Fibroblast of skin of back (primary cell): ENCODE results near the gene SELL. TPM values are rescaled to one million over a fixed set of nuclear protein-coding genes. Genes with fewer than 3 reads are reported as not detected.
"Not testable (repeated sequence)": the region's sequence is repeated elsewhere in the genome, so short reads cannot be mapped to it uniquely, and the experiment has no call there.

Source experiments
- DNase-seq: peaks from one replicate; pipeline ENCODE4 v3.0.0-alpha.2; 2013
- polyA plus RNA-seq, 2 experiments: library from polyadenylated mRNA; unstranded; fragments of 120-200 nt; gene quantifications; one replicate each; pipeline ENCODE4 v1.2.1, GENCODE V29; 2013; ENCODE audit not compliant: insufficient read length in 2 of 2

Gene SELL
- not detected for polyA plus RNA-seq (2013, experiment 1 of 2; ENCODE audit: insufficient read length)
- not detected for polyA plus RNA-seq (2013, experiment 2 of 2; ENCODE audit: insufficient read length)

DNA sequence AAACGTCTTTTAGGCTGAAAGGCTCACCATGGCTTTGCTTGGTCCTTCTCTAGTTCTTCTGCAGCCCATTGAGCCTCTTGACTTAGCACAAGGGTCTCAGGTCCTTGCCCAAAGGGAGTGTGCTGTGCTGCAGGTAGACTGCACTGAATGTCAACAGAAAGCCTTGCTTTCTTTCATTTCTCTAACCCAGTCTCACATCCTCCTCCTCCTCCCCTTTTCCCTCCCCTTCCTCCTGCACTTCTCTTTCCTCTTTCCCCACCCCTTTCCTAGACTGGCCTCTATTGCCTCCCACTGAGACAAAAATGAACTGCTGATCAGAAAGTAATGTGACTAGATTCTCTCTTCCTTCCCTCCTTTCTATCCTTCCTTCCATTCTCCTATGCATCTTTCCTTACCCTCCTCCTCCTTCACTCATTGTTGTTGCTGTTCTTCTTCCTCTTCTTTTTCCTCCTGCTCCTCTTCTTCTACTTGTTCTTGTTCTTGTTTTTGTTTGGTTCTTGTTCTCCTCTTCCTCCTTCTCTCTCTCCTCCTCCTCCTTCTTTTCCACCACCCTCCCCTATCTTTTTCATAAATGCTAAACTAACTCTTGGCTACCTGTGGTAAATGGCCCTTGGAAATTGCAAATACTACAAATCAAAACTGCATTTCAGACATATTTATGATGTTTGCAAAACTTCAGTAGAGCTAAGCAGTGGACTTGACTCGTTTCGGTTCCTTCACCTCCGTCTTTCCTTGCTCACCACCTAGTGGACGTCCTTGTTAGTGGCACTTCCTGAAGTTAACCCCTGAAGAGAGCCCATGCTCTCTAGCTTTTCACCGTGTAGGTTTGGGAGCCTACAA, at the start of gene SELL:
Gene SELL, minus strand, starts transcription at position 152 of the 840 bp plus-strand sequence. Its CDS starts 122 bp downstream, at position 30.
- peak; percentile 56 for DNase-seq

DNA sequence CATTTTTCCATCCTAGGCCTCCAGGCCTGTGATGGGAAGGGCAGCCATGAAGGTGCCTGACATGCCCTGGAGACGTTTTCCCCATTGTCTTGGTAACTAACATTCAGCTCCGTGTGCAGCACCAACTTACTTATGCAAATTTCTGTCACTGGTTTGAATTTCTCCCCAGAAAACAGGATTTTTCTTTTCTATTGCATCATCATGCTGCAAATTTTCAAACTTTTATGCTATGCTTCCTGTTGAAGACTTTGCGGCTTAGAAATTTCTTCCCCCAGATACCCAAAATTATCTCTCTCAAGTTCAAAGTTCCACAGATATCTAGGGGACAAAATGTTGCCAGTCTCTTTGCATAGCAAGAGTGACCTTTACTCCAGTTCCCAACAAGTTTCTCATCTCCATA, 47.6 kb upstream of the SELL start:
- DNase-seq: no peak

DNA sequence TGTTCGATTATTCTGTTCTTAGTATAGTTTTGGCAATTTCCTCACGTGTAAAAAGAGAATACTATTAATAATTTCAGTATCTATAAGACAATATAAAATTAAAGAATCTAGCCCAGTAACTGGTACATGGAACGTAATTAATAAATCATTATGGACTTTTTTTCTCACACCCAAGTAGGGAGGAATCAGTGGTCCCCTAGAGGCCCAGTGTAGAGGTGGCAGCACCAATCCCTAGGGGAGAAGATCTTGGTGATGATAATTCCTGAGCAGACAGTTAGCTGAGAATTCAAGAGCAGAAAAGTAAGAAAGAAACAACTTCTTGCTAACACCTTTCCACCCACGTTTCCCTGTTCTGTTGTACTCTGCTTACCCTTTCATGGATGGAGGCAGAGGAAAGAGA, 42.1 kb upstream of the SELL start:
- DNase-seq: no peak

GRCh38 chr1:169750041-169750440, 38.6 kb upstream of the SELL start:
- no peak for DNase-seq

- no peak for DNase-seq
Measured at GRCh38 chr1:169746550-169746949, 35.1 kb upstream of the SELL start.

DNA sequence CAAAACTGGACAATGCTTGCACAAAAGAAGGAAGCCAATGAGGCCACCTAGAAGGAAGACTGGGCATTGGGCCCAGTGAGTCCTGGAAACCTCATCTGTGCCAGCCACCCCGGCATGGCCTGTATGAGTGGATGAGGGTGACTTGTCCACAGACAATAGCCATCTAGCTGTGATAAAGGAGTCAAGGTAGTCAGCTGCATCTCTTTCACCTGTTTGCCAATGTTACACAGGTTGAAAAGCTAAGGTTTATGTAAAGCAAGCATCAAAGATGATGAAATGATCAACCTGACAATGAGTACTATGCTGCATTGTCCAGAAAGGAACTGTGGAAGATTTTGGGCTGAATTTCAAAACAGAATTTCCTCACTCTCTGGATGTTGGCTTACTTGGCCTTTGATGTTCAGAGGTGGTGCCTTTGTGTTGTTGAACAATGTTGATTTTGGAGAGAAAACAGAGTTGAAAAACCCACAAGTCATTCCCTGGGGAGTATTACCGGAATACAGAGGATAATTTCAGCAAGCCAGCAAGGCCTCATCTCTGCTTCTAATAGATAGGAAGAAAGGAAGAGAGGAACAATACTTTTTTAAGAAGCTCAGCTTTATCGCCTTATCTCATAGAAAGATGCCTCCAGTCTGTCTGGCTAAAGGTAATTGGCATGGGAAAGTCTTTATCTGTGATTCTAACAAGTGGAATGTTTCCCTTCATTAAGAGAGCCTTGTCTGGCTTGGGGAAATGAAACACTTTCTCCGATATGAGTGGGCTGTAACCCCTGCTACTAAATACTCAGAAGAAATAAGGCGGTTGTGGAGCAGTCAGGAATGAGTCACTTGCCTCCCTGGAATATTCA, 33.8 kb upstream of the SELL start:
- DNase-seq: no peak

- peak; percentile 77 for DNase-seq
Measured at GRCh38 chr1:169741666-169742394, 30.4 kb upstream of the SELL start.

DNA sequence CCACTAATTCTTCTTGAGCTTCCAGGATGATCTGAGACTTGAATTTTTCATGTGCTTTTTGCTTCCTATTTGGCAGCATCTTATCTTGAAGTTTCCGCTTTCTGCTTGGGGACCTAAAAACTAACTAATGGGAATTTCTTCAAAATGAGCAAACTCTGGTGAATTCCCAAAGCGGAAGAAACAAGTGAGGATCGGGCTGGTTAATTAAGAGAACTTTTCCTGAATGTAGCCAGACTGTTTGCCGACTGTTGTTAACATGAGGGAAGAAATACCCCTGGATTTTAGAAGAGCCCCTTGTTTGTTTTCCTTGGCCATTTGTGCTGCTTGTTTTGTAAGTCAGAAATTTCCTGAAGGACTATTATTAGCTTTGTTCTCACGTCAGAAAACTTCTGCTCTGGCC, 28.6 kb upstream of the SELL start:
- DNase-seq: no peak

GRCh38 chr1:169733924-169734323, 22.5 kb upstream of the SELL start, which contains the start of gene SELE:
Gene SELE (minus strand): TSS chr1:169734079. CDS start chr1:169733612, 467 bp downstream.
- DNase-seq: no peak

- DNase-seq: no peak
Measured at GRCh38 chr1:169731446-169731845, 20.0 kb upstream of the SELL start.

DNA sequence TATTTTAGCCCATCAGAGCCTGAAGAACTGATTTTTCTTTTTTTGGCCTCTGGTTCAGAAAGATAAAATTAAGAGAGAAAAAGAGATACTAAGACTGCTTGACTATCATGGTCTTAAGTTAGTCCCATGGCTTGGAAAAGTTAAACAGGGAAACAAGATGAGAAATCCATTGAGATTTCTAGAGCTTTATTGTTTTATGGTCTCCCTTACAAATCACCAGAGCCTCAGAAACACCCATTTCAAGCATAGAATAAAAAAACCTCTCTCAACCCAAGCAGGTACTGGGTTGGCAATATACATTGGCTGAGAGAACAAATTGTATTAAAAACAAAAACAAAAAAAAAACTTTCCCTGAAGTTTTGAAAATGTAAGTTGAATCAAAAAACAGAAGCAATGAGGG, 18.6 kb upstream of the SELL start:
- DNase-seq: no peak

GRCh38 chr1:169727307-169727706, 15.9 kb upstream of the SELL start:
- DNase-seq: no peak

- DNase-seq: no peak
Measured at GRCh38 chr1:169726851-169727250, 15.4 kb upstream of the SELL start.

GRCh38 chr1:169725930-169726329, 14.5 kb upstream of the SELL start:
- DNase-seq: no peak

GRCh38 chr1:169724168-169724567, 12.7 kb upstream of the SELL start:
- no peak for DNase-seq

DNA sequence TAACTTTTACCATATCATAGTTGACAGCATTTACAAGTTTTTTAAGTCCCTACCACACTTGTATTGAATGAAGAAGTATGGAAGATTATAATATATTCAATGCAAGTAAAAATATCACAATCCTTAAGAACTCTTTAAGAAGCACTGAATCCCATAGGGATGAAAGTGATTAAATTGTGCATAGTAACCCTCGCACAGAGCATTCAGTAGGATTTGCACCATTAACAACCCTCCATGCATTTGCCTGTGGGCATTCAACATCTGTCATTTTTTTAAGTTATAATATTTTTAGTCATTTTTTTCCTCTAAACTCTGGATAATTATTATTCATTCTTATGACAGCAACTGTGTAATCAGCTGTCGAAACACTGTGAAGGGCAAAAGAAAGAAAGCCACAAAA, 12.3 kb upstream of the SELL start:
- DNase-seq: no peak

DNA sequence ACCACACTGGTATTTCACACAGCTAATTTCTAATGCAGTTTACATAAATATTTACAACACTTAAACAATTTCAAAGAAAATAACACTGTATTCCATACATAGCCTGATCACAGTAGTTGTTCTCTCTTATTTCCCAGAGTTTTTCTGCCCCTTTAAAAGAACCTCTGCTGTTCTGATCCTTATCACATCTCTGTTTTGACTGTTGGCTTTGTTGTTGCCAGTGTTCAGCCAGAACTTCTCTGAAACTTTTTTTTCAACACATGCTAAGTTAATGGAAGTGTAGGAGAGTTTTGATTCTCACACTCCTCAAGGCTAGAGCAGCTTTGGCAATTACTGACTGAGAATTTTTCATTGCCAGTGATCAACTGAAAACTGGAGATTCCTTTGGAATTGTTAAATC, 11.4 kb upstream of the SELL start:
- no peak for DNase-seq

DNA sequence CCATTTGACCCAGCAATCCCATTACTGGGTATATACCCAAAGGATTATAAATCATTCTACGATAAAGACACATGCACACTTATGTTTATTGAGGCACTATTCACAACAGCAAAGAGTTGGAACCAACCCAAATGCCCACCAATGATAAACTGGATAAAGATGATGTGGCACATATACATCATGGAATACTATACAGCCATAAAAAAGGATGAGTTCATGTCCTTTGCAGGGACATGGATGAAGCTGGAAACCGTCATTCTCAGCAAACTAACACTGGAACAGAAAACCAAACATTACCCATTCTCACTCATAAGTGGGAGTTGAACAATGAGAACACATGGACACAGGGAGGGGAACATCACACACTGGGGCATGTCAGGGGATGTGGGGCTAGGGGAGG, 3.7 kb upstream of the SELL start:
- not testable (repeated sequence) for DNase-seq

DNA sequence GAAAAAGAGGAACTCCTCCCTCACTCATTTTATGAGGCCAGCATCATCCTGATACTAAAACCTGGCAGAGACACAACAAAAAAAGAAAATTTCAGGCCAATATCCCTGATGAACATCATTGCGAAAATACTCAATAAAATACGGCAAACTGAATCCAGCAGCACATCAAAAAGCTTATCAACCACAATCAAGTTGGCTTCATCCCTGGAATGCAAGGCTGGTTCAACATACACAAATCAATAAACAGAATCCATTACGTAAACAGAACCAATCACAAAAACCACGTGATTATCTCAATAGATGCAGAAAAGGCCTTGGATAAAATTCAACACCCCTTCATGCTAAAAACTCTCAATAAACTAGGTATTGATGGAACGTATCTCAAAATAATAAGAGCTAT, 1.7 kb upstream of the SELL start:
- DNase-seq: not testable (repeated sequence)

- DNase-seq: no peak
Measured at GRCh38 chr1:169712309-169712631, 850 bp upstream of the SELL start.

- no peak for DNase-seq
Measured at GRCh38 chr1:169708647-169709046, 2.8 kb downstream of the SELL start.

DNA sequence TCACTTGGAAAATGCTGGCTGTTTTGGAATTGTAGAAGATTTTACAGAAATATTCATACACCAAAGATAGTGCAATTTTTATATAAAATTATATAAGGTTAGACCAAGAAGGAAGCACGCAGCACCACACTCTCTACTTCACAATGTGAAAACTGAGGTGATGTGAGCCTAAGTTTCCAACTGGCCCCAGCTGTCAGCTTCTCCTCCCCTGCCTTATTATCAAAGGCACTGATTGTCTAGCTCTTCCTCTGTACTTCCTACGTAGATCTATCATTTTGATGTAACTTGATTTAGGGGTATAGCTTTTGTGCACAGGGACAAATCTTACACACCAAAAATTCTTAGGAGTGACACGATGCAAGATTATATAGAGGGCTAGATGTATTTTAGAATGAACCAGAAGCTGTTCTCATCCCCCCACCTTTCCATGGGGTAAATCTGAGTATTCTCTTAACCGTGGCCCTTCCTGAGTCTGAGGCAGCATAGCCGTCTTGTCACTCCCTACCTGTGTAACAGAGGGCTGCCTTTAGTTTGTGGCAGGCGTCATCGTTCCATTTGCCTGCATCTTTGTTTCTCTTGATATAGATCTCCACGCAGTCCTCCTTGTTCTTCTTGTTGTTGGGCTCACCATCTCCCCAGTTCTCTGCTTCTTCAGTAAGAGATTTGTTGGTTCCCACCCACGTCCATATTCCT, 3.4 kb downstream of the SELL start:
- DNase-seq: no peak
